HepG2 (cell line): ENCODE data around the gene AZU1. TPM values are rescaled to one million over a fixed set of nuclear protein-coding genes. Genes with fewer than 3 reads are reported as not detected.

ENCODE experiments used
- AHDC1 ChIP-seq: sonication (generic); formaldehyde crosslinking; IDR thresholded peaks from 2 replicates; pipeline ENCODE4 v1.5.1; 2020; ENCODE audit warnings: mild to moderate bottlenecking, missing genetic modification reagents, borderline replicate concordance
- BORCS8-MEF2B ChIP-seq: sonication (generic); formaldehyde crosslinking; IDR thresholded peaks from 2 replicates; pipeline ENCODE4 v1.8.0; 2022; ENCODE audit warnings: mild to moderate bottlenecking, missing genetic modification reagents
- CENPX ChIP-seq: sonication (generic); formaldehyde crosslinking; IDR thresholded peaks from 2 replicates; pipeline ENCODE4 v1.9.0; 2021; ENCODE audit warnings: mild to moderate bottlenecking, missing genetic modification reagents, moderate library complexity
- CERS6 ChIP-seq: sonication (generic); formaldehyde crosslinking; IDR thresholded peaks from 2 replicates; pipeline ENCODE4 v1.5.0; 2020; ENCODE audit warnings: missing genetic modification reagents
- FIP1L1 ChIP-seq: fragments of 200-400 bp; formaldehyde crosslinking; IDR thresholded peaks from 2 replicates; pipeline ENCODE4 v1.6.1; 2018; ENCODE audit warnings: low read depth, mild to moderate bottlenecking, low read length, moderate library complexity, borderline replicate concordance; ENCODE audit not compliant: insufficient read depth
- HOXA3 ChIP-seq: sonication (generic); formaldehyde crosslinking; IDR thresholded peaks from 2 replicates; pipeline ENCODE4 v1.5.0; 2020; ENCODE audit warnings: missing genetic modification reagents
- JUNB ChIP-seq: sonication (generic); formaldehyde crosslinking; IDR thresholded peaks from 2 replicates; pipeline ENCODE4 v1.8.0; 2022; ENCODE audit warnings: missing genetic modification reagents, mild to moderate bottlenecking, borderline replicate concordance
- NR0B2 ChIP-seq: sonication (generic); formaldehyde crosslinking; IDR thresholded peaks from 2 replicates; pipeline ENCODE4 v1.4.0; 2020; ENCODE audit warnings: mild to moderate bottlenecking, missing genetic modification reagents
- ONECUT2 ChIP-seq: sonication (generic); formaldehyde crosslinking; IDR thresholded peaks from 2 replicates; pipeline ENCODE4 v1.4.0; 2020; ENCODE audit warnings: missing genetic modification reagents
- RFX3 ChIP-seq: IDR thresholded peaks from 2 replicates; pipeline ENCODE4 v1.6.1; 2016; ENCODE audit warnings: missing biosample characterization, missing genetic modification reagents
- SETDB1 ChIP-seq: sonication (generic); formaldehyde crosslinking; IDR thresholded peaks from 2 replicates; pipeline ENCODE4 v1.5.1; 2020; ENCODE audit warnings: missing genetic modification reagents, mild to moderate bottlenecking, borderline replicate concordance
- SNAPC5 ChIP-seq: sonication (generic); formaldehyde crosslinking; IDR thresholded peaks from 2 replicates; pipeline ENCODE4 v1.8.1; 2023; ENCODE audit warnings: mild to moderate bottlenecking, missing genetic modification reagents, borderline replicate concordance
- ZBTB2 ChIP-seq: sonication (generic); formaldehyde crosslinking; IDR thresholded peaks from 2 replicates; pipeline ENCODE4 v1.8.0; 2022; ENCODE audit warnings: low read depth, missing genetic modification reagents
- ZMAT3 ChIP-seq: sonication (generic); formaldehyde crosslinking; conservative IDR thresholded peaks from 2 replicates; pipeline ENCODE4 v1.7.0; 2021; ENCODE audit warnings: missing genetic modification reagents
- ZMYM4 ChIP-seq: sonication (generic); formaldehyde crosslinking; IDR thresholded peaks from 2 replicates; pipeline ENCODE4 v1.8.1; 2023; ENCODE audit warnings: mild to moderate bottlenecking, missing genetic modification reagents
- ZNF12 ChIP-seq: sonication (generic); formaldehyde crosslinking; IDR thresholded peaks from 2 replicates; pipeline ENCODE4 v1.5.0; 2020; ENCODE audit warnings: missing genetic modification reagents
- ZNF33A ChIP-seq: sonication (generic); formaldehyde crosslinking; IDR thresholded peaks from 2 replicates; pipeline ENCODE4 v1.5.1; 2020; ENCODE audit warnings: missing genetic modification reagents, mild to moderate bottlenecking, moderate library complexity, borderline replicate concordance
- ZNF556 ChIP-seq: sonication (generic); formaldehyde crosslinking; IDR thresholded peaks from 2 replicates; pipeline ENCODE4 v1.4.0; 2020; ENCODE audit warnings: mild to moderate bottlenecking, missing genetic modification reagents, borderline replicate concordance
- ZNF605 ChIP-seq: sonication (generic); formaldehyde crosslinking; IDR thresholded peaks from 2 replicates; pipeline ENCODE4 v1.8.0; 2022; ENCODE audit warnings: mild to moderate bottlenecking, missing genetic modification reagents
- ZSCAN20 ChIP-seq: sonication (generic); formaldehyde crosslinking; IDR thresholded peaks from 2 replicates; pipeline ENCODE4 v1.4.0; 2020; ENCODE audit warnings: missing genetic modification reagents, mild to moderate bottlenecking, borderline replicate concordance
- polyA plus RNA-seq, 8 experiments: library from polyadenylated mRNA; depleted of rRNA in 3 of 8; stranded (reverse) in 7 of 8; unstranded in 1 of 8; fragments of >200 nt; fragmentation: Illumina TruSeq in 4 of 8; extraction: Trizol in 4 of 8; gene quantifications; 2 replicates each; pipeline versions ENCODE4 v1.2.1 to v1.2.3, GENCODE V29; 2011 to 2016; ENCODE audit warnings: low read depth in 4 of 8, missing spikeins in 1 of 8, mixed read lengths in 1 of 8; ENCODE audit not compliant: insufficient read depth in 1 of 8
- total RNA-seq, 5 experiments: library from RNA; depleted of rRNA; stranded (reverse); fragments of >200 nt; fragmentation: Illumina TruSeq; extraction: Trizol; gene quantifications; 2 replicates each; pipeline ENCODE4 v1.2.3, GENCODE V29; 2016; ENCODE audit warnings: low read depth in 1 of 5

AZU1 gene
- total and polyA plus RNA-seq, 2 of the 13 experiments (the other 11 are each of a cell fraction or from before 2014, with no cell fraction given), result not detected

- TF ChIP-seq ZSCAN20 (CRISPR knock-in tag), result 0 out of 2 replicates have a peak, but pooled peaks have one; percentile 18
- no peak for TF ChIP-seq CERS6 (CRISPR knock-in tag)
- peak; percentile 14; the same call in 1 of the 2 replicates for TF ChIP-seq ONECUT2 (CRISPR knock-in tag)
- no peak for TF ChIP-seq BORCS8-MEF2B (CRISPR knock-in tag)
- TF ChIP-seq ZNF12, result no peak
- 0 out of 2 replicates have a peak, but pooled peaks have one; percentile 40 for TF ChIP-seq FIP1L1
- no peak for TF ChIP-seq CENPX
- TF ChIP-seq NR0B2, result peak; percentile 60; the same call in 1 of the 2 replicates
- TF ChIP-seq SETDB1 (CRISPR knock-in tag), result no peak
- TF ChIP-seq ZNF33A (CRISPR knock-in tag), result 0 out of 2 replicates have a peak, but pooled peaks have one; percentile 37
- TF ChIP-seq ZNF556, result peak; percentile 53; the same call in 1 of the 2 replicates
- TF ChIP-seq RFX3, result no peak
- peak; percentile 73; the same call in 1 of the 2 replicates for TF ChIP-seq ZMYM4 (CRISPR knock-in tag)
- TF ChIP-seq ZNF605 (CRISPR knock-in tag), result peak; percentile 67; the same call in 1 of the 2 replicates
- peak; percentile 86 for TF ChIP-seq ZMAT3 (CRISPR knock-in tag)
- no peak for TF ChIP-seq SNAPC5 (CRISPR knock-in tag)
- no peak for TF ChIP-seq JUNB (CRISPR knock-in tag)
- peak; percentile 37; the same call in 1 of the 2 replicates for TF ChIP-seq ZBTB2 (CRISPR knock-in tag)
- TF ChIP-seq HOXA3 (CRISPR knock-in tag), result peak; percentile 100
- TF ChIP-seq AHDC1 (CRISPR knock-in tag), result no peak
These were observed 30.7 kb upstream of the AZU1 start, which contains the start of gene PTBP1 (continued) for GRCh38 chr19:796692-797527.
